Right kidney (tissue), 1 donor: ENCODE measurements around the gene EHD4.

Experiments
- DNase-seq: peaks from one replicate; pipeline ENCODE4 v3.0.0-alpha.2; 2016

Gene EHD4

GRCh38 chr15:41894791-41895463 is 77.4 kb downstream of the EHD4 start:
- DNase-seq: peak; percentile 51

GRCh38 chr15:41894251-41894790 is 78.0 kb downstream of the EHD4 start:
- no peak for DNase-seq

GRCh38 chr15:41893422-41894250 is 78.7 kb downstream of the EHD4 start, which contains the start of gene SPTBN5:
Gene SPTBN5, minus strand, starts transcription at chr15:41894053. Its CDS starts 556 bp downstream, at chr15:41893497.
- DNase-seq: no peak

- DNase-seq: no peak
Observed at GRCh38 chr15:41892621-41893421, 79.5 kb downstream of the EHD4 start.

- DNase-seq: no peak
Observed at GRCh38 chr15:41891946-41892345, 80.4 kb downstream of the EHD4 start.

GRCh38 chr15:41891226-41891625 is 81.1 kb downstream of the EHD4 start:
- no peak for DNase-seq

- no peak for DNase-seq
Observed at GRCh38 chr15:41890050-41890690, 82.2 kb downstream of the EHD4 start.

- no peak for DNase-seq
Observed at GRCh38 chr15:41888662-41889253, 83.6 kb downstream of the EHD4 start.

GRCh38 chr15:41887893-41888292 is 84.5 kb downstream of the EHD4 start:
- no peak for DNase-seq

GRCh38 chr15:41887161-41887560 is 85.2 kb downstream of the EHD4 start:
- no peak for DNase-seq

- no peak for DNase-seq
Observed at GRCh38 chr15:41886741-41887140, 85.6 kb downstream of the EHD4 start.

GRCh38 chr15:41885841-41886240 is 86.5 kb downstream of the EHD4 start:
- DNase-seq: no peak

- no peak for DNase-seq
Observed at GRCh38 chr15:41885321-41885720, 87.0 kb downstream of the EHD4 start.

- DNase-seq: no peak
Observed at GRCh38 chr15:41884458-41884857, 87.9 kb downstream of the EHD4 start.

- no peak for DNase-seq
Observed at GRCh38 chr15:41883484-41883825, 88.9 kb downstream of the EHD4 start.

GRCh38 chr15:41882689-41883483 is 89.5 kb downstream of the EHD4 start:
- no peak for DNase-seq

GRCh38 chr15:41881920-41882688 is 90.3 kb downstream of the EHD4 start:
- no peak for DNase-seq

- peak; percentile 51 for DNase-seq
Observed at GRCh38 chr15:41881550-41881919, 90.8 kb downstream of the EHD4 start.

GRCh38 chr15:41881086-41881485 is 91.3 kb downstream of the EHD4 start:
- DNase-seq: no peak
